Retinal pigment epithelial cell (primary cell): ENCODE measurements around the gene CGNL1.

Experiments
- DNase-seq: peaks from one replicate; pipeline ENCODE4 v3.0.0-alpha.2; 2010; ENCODE audit warnings: low read depth
- H3K4me3 ChIP-seq: 2 replicates; pipeline ENCODE4 v1.5.1; 2011; ENCODE audit warnings: mild to moderate bottlenecking, low read length, control low read depth, moderate library complexity
- CTCF ChIP-seq: conservative IDR thresholded peaks from 2 replicates; pipeline ENCODE4 v1.5.1; 2011; ENCODE audit warnings: low read depth, low read length, control low read depth, inconsistent platforms

Gene CGNL1

GRCh38 chr15:57352535-57353316 lies 23.6 kb upstream of the CGNL1 start:
- DNase-seq: no peak
- no peak overlapping the region for H3K4me3 ChIP-seq
- TF ChIP-seq CTCF: no peak

- DNase-seq: no peak
- no peak for TF ChIP-seq CTCF
- no peak overlapping the region for H3K4me3 ChIP-seq
These were observed 22.9 kb upstream of the CGNL1 start for GRCh38 chr15:57353317-57353804.

GRCh38 chr15:57354436-57355123 lies 21.7 kb upstream of the CGNL1 start:
- no peak overlapping the region for H3K4me3 ChIP-seq
- DNase-seq: no peak

GRCh38 chr15:57355259-57355658 lies 21.0 kb upstream of the CGNL1 start:
- no peak for DNase-seq
- H3K4me3 ChIP-seq: no peak overlapping the region
- TF ChIP-seq CTCF: no peak

More at GRCh38 chr15:57354436-57355123, 21.7 kb upstream of the CGNL1 start:
- TF ChIP-seq CTCF: no peak

- H3K4me3 ChIP-seq: no peak overlapping the region
- TF ChIP-seq CTCF: no peak
- no peak for DNase-seq
These were observed 20.1 kb upstream of the CGNL1 start for GRCh38 chr15:57356178-57356577.

- peak; percentile 62 for DNase-seq
- H3K4me3 ChIP-seq: no peak overlapping the region
- TF ChIP-seq CTCF: no peak
These were observed 19.7 kb upstream of the CGNL1 start for GRCh38 chr15:57356636-57357035.
